IMR-90 (cell line): ENCODE data around the gene UGT1A3. TPM values are rescaled to one million over a fixed set of nuclear protein-coding genes. Genes with fewer than 3 reads are reported as not detected.

Experiments
- ATAC-seq: fragments of 200-7000 bp; cut with Tn5 transposase; 2 replicates; pipeline ENCODE4 v1.9.1; 2020; ENCODE audit warnings: low read depth, mild to moderate bottlenecking, moderate library complexity
- BruUV-seq: library from RNA; stranded (reverse); fragments of 400-500 nt; replicated peaks from 2 replicates; lab custom pipeline; 2021; lab: Mats Ljungman, UMichigan
- CTCF ChIA-PET: fragments of 300-600 bp; formaldehyde crosslinking; extraction: SDS; loops from one replicate; lab custom pipeline; 2021; ENCODE audit warnings: antibody characterized with exemption; lab: Yijun Ruan, JAX
- POLR2A ChIA-PET: fragments of 300-600 bp; sonication (Branson Sonifier 250); formaldehyde crosslinking; loops from one replicate; lab custom pipeline; 2022; ENCODE audit warnings: antibody characterized with exemption; ENCODE audit not compliant: unreplicated experiment; lab: Charles Lee
- DNase-seq: peaks from one replicate; pipeline ENCODE4 v3.0.0; 2013
- H2AFZ ChIP-seq: replicated peaks from 2 replicates; pipeline ENCODE3; 2013; ENCODE audit warnings: low read length, mild to moderate bottlenecking; ENCODE audit not compliant: poor library complexity
- H2AK5ac ChIP-seq: 2 replicates; pipeline ENCODE4 v1.6.1; 2013; ENCODE audit warnings: low read depth, low read length, inconsistent platforms
- H2AK9ac ChIP-seq: replicated peaks from 2 replicates; pipeline ENCODE3; 2013; ENCODE audit warnings: mild to moderate bottlenecking, low read depth, low read length, moderate library complexity; ENCODE audit not compliant: poor library complexity
- H2BK120ac ChIP-seq: 2 replicates; pipeline ENCODE4 v1.6.1; 2013; ENCODE audit warnings: low read depth, low read length, inconsistent platforms
- H2BK15ac ChIP-seq: 3 replicates; pipeline ENCODE4 v1.6.1; 2013; ENCODE audit warnings: low read depth, low read length, inconsistent platforms
- H2BK20ac ChIP-seq: 2 replicates; pipeline ENCODE4 v1.6.1; 2013; ENCODE audit warnings: low read depth, mild to moderate bottlenecking, inconsistent platforms, low read length, moderate library complexity
- H2BK5ac ChIP-seq: 2 replicates; pipeline ENCODE4 v1.6.1; 2013; ENCODE audit warnings: mild to moderate bottlenecking, low read depth, low read length, inconsistent platforms; ENCODE audit not compliant: poor library complexity, severe bottlenecking
- H3K14ac ChIP-seq: replicated peaks from 2 replicates; pipeline ENCODE4 v1.6.1; 2013; ENCODE audit warnings: low read depth, low read length, inconsistent platforms
- H3K18ac ChIP-seq: 2 replicates; pipeline ENCODE4 v1.6.1; 2013; ENCODE audit warnings: low read depth, low read length, control low read depth
- H3K23ac ChIP-seq: 2 replicates; pipeline ENCODE4 v1.6.1; 2013; ENCODE audit warnings: low read depth, low read length, inconsistent platforms
- H3K27ac ChIP-seq: 2 replicates; pipeline ENCODE4 v1.5.1; 2013; ENCODE audit warnings: mild to moderate bottlenecking, control low read depth, low read length; ENCODE audit not compliant: insufficient read depth
- H3K27me3 ChIP-seq: 2 replicates; pipeline ENCODE4 v1.6.1; 2013; ENCODE audit warnings: low read length; ENCODE audit not compliant: control insufficient read depth, insufficient read depth
- H3K36me3 ChIP-seq: 2 replicates; pipeline ENCODE4 v1.6.1; 2013; ENCODE audit warnings: low read length, mixed read lengths; ENCODE audit not compliant: control insufficient read depth, insufficient read depth
- H3K4ac ChIP-seq: 2 replicates; pipeline ENCODE4 v1.6.1; 2013; ENCODE audit warnings: low read depth, low read length, inconsistent platforms
- H3K4me1 ChIP-seq: 2 replicates; pipeline ENCODE4 v1.6.1; 2013; ENCODE audit warnings: low read length, mixed read lengths; ENCODE audit not compliant: control insufficient read depth, insufficient read depth
- H3K4me2 ChIP-seq: 2 replicates; pipeline ENCODE4 v1.6.1; 2013; ENCODE audit warnings: low read depth, mild to moderate bottlenecking, control low read depth, low read length, moderate library complexity
- H3K4me3 ChIP-seq: 2 replicates; pipeline ENCODE4 v1.5.1; 2013; ENCODE audit warnings: low read depth, mild to moderate bottlenecking, control low read depth, low read length, moderate library complexity; ENCODE audit not compliant: insufficient read depth
- H3K56ac ChIP-seq: 2 replicates; pipeline ENCODE4 v1.6.1; 2013; ENCODE audit warnings: low read length, inconsistent platforms; ENCODE audit not compliant: insufficient read depth; ENCODE audit errors: extremely low read depth
- H3K79me1 ChIP-seq, 2 experiments: 2 replicates each; pipeline ENCODE4 v1.6.1; 2013; ENCODE audit warnings: low read length in 2 of 2, inconsistent platforms in 1 of 2, low read depth in 1 of 2
- H3K9ac ChIP-seq: 2 replicates; pipeline ENCODE4 v1.6.1; 2013; ENCODE audit warnings: low read depth, low read length, control low read depth
- H3K9me1 ChIP-seq: 2 replicates; pipeline ENCODE4 v1.6.1; 2013; ENCODE audit warnings: low read length, inconsistent platforms; ENCODE audit not compliant: insufficient read depth
- H3K9me3 ChIP-seq: 2 replicates; pipeline ENCODE4 v1.6.1; 2013; ENCODE audit warnings: low read length; ENCODE audit not compliant: control insufficient read depth, insufficient read depth
- H4K20me1 ChIP-seq: 2 replicates; pipeline ENCODE4 v1.6.1; 2013; ENCODE audit warnings: low read length, inconsistent platforms; ENCODE audit not compliant: insufficient read depth
- H4K5ac ChIP-seq: 2 replicates; pipeline ENCODE4 v1.6.1; 2013; ENCODE audit warnings: mild to moderate bottlenecking, low read depth, low read length, control low read depth
- H4K8ac ChIP-seq, 2 experiments: 2 replicates each; pipeline ENCODE4 v1.6.1; 2013; ENCODE audit warnings: low read depth in 2 of 2, low read length in 2 of 2, control low read depth in 1 of 2, inconsistent platforms in 1 of 2
- H4K91ac ChIP-seq: 2 replicates; pipeline ENCODE4 v1.6.1; 2013; ENCODE audit warnings: low read depth, low read length, inconsistent platforms; ENCODE audit not compliant: insufficient read depth
- BHLHE40 ChIP-seq: fragments of 150-350 bp; IDR thresholded peaks from 2 replicates; pipeline ENCODE4 v1.6.1; 2016; ENCODE audit warnings: mild to moderate bottlenecking, low read depth, low read length
- CEBPB ChIP-seq: IDR thresholded peaks from 2 replicates; pipeline ENCODE4 v1.6.1; 2012; ENCODE audit warnings: low read depth, low read length, improper control_type of control experiment
- CHD1 ChIP-seq: IDR thresholded peaks from 2 replicates; pipeline ENCODE4 v1.6.1; 2012; ENCODE audit warnings: low read depth, low read length, improper control_type of control experiment
- CTCF ChIP-seq: conservative IDR thresholded peaks from 2 replicates; pipeline ENCODE4 v1.5.1; 2012; ENCODE audit warnings: mild to moderate bottlenecking, low read depth, low read length, improper control_type of control experiment
- ELK1 ChIP-seq: fragments of 150-350 bp; IDR thresholded peaks from 2 replicates; pipeline ENCODE4 v1.6.1; 2016; ENCODE audit warnings: low read depth, mild to moderate bottlenecking, low read length, moderate library complexity, borderline replicate concordance
- FOS ChIP-seq: fragments of 150-350 bp; IDR thresholded peaks from 2 replicates; pipeline ENCODE4 v1.6.1; 2016; ENCODE audit warnings: low read depth, low read length
- MAFK ChIP-seq: IDR thresholded peaks from 2 replicates; pipeline ENCODE4 v1.6.1; 2012; ENCODE audit warnings: low read depth, low read length, improper control_type of control experiment
- MAZ ChIP-seq: IDR thresholded peaks from 2 replicates; pipeline ENCODE4 v1.6.1; 2012; ENCODE audit warnings: low read depth, mild to moderate bottlenecking, low read length, improper control_type of control experiment, moderate library complexity, borderline replicate concordance
- MXI1 ChIP-seq: IDR thresholded peaks from 2 replicates; pipeline ENCODE4 v1.6.1; 2012; ENCODE audit warnings: low read depth, mild to moderate bottlenecking, low read length, moderate library complexity, borderline replicate concordance
- NFE2L2 ChIP-seq: fragments of 150-350 bp; IDR thresholded peaks from 2 replicates; pipeline ENCODE4 v1.6.1; 2016; ENCODE audit warnings: low read depth, mild to moderate bottlenecking, low read length
- POLR2A ChIP-seq: IDR thresholded peaks from 2 replicates; pipeline ENCODE4 v1.6.1; 2012; ENCODE audit warnings: mild to moderate bottlenecking, low read depth, low read length
- RAD21 ChIP-seq: IDR thresholded peaks from 2 replicates; pipeline ENCODE4 v1.6.1; 2012; ENCODE audit warnings: low read length, improper control_type of control experiment
- RFX5 ChIP-seq: IDR thresholded peaks from 2 replicates; pipeline ENCODE4 v1.8.0; 2012; ENCODE audit warnings: low read depth, mild to moderate bottlenecking, low read length, moderate library complexity
- SMC3 ChIP-seq: fragments of 150-350 bp; IDR thresholded peaks from 2 replicates; pipeline ENCODE4 v1.6.1; 2016; ENCODE audit warnings: low read depth, mild to moderate bottlenecking, antibody characterized with exemption, low read length, moderate library complexity
- WGBS, 2 experiments: methylation state at CpG; one replicate each; pipeline versions ENCODE4 v1.1.5 to v1.1.7; 2013; ENCODE audit warnings: missing lambda C conversion rate in 2 of 2; ENCODE audit not compliant: insufficient read length in 1 of 2; ENCODE audit errors: extremely low coverage in 2 of 2; 5-methylcytosine and 5-hydroxymethylcytosine counted together
- dilution Hi-C: fragments of 300-500 bp; cut with HindIII; formaldehyde crosslinking; loops from one replicate; pipeline ENCODE4 v1.14.3; 2018; ENCODE audit warnings: low sequenced_read_pairs; ENCODE audit not compliant: unreplicated experiment
- in situ Hi-C: fragments of 300-500 bp; cut with MboI; formaldehyde crosslinking; loops from 3 replicates; pipeline ENCODE4 v1.14.3; 2019; ENCODE audit warnings: low sequenced_read_pairs, inconsistent platforms, mixed read lengths
- intact Hi-C: fragments of 100-400 bp; cut with micrococcal nuclease; formaldehyde crosslinking; loops from 2 replicates; pipeline ENCODE4 v1.10.0; 2022
- polyA plus RNA-seq, 3 experiments: library from polyadenylated mRNA; depleted of rRNA; stranded (reverse); fragments of >200 nt; gene quantifications; 2 replicates each; pipeline ENCODE4 v1.2.3, GENCODE V29; 2012; ENCODE audit warnings: low replicate concordance in 1 of 3
- total RNA-seq: library from RNA; depleted of rRNA; stranded (reverse); fragments of >200 nt; gene quantifications from 2 replicates; pipeline ENCODE4 v1.2.3, GENCODE V29; 2012
- TF ChIP-seq, protein P1 (sequence below): fragments of 150-350 bp; IDR thresholded peaks from 2 replicates; pipeline ENCODE4 v1.6.1; 2017; ENCODE audit warnings: mild to moderate bottlenecking, antibody characterized with exemption, low read length, low read depth

UGT1A3 gene
- total and polyA plus RNA-seq, 2 of the 4 experiments (the other 2 are of a cell fraction): not detected

DNA sequence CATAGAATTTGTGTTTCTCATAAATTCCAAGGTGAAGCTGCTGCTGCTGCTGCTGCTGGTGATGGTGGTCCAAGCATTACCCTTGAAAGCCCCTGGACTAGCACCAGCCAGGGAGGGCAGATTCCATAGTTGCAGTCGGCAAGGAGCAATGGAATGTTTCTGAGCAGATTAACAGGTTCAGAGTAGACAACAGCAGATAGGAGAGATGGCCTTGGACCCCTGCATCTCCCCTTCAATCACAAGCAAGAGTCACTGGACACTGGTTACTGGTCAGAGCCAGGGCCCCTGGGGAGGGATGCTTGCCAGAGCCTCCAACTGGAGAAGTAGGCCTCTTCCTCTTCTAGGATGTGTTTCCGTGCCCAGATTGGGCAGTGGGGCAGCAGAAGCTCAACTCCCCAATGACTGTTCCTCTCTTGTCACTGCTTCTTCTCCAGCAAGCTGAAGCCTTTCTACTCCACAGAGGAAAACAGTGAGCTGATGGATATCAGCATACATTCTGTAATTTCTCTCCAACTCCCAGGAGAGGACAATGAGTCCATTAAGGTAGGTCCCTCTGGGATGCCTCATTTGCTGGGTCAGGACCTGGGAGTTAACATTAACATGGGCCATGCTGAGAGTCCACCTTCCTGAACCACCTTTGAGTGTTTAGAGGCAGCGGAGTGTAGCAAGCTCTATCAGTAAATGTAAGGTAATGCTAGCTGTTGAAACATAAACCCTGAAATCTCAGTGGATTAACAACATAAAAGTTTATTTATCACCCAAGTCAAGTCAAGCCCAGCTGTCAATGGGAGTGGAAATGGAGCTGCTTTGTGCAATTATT, 84.6 kb downstream of the UGT1A3 start:
- Histone ChIP-seq H2BK5ac (no peak overlapping the region), H2BK15ac (no peak overlapping the region), H2AFZ (no peak overlapping the region), H3K4me1 (no peaks in the 10 kb centered on the region), H3K4me3 (no peak overlapping the region), H4K20me1 (no peaks in the 10 kb centered on the region), H2BK20ac (no peak overlapping the region), H3K9me1 (no peaks in the 10 kb centered on the region), H2BK120ac (no peak overlapping the region), H3K79me1 (no peaks in the 10 kb centered on the region), H4K91ac (no peak overlapping the region), H3K36me3 (no peaks in the 10 kb centered on the region), H3K56ac (no peak overlapping the region), H3K9ac (no peak overlapping the region), H3K4ac (no peak overlapping the region), H2AK5ac (no peak overlapping the region), H3K9me3 (no peaks in the 10 kb centered on the region), H3K27me3 (peaks cover 15% of the 10 kb centered on the region), H3K18ac (no peak overlapping the region), H2AK9ac (peak overlapping the region; percentile 49), H3K14ac (no peak overlapping the region), H4K5ac (no peak overlapping the region), H3K4me2 (no peak overlapping the region), H3K27ac (no peak overlapping the region), H3K23ac (no peak overlapping the region), H4K8ac (no peak overlapping the region)
- in situ Hi-C loops (no loop called here), dilution Hi-C loops (no loop called here), intact Hi-C loops (no loop called here)
- WGBS, 2 experiments: no CpG with 5 or more reads among the region's 3 CpGs
- CTCF ChIA-PET: no interaction called here
- POLR2A ChIA-PET: no interaction called here
- TF ChIP-seq SMC3: no peak
- TF ChIP-seq FOS: no peak
- TF ChIP-seq RFX5: no peak
- TF ChIP-seq MXI1: no peak
- TF ChIP-seq CEBPB: no peak
- no peak for TF ChIP-seq ELK1
- TF ChIP-seq MAFK: no peak
- TF ChIP-seq CHD1: no peak
- no peak for TF ChIP-seq MAZ
- TF ChIP-seq POLR2A: no peak
- no peak for TF ChIP-seq RAD21
- no peak for TF ChIP-seq NFE2L2
- TF ChIP-seq, protein P1, sequence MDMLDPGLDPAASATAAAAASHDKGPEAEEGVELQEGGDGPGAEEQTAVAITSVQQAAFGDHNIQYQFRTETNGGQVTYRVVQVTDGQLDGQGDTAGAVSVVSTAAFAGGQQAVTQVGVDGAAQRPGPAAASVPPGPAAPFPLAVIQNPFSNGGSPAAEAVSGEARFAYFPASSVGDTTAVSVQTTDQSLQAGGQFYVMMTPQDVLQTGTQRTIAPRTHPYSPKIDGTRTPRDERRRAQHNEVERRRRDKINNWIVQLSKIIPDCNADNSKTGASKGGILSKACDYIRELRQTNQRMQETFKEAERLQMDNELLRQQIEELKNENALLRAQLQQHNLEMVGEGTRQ: no peak
- no peak for TF ChIP-seq CTCF
- no peak for TF ChIP-seq BHLHE40
- DNase-seq: no peak
- no peak for ATAC-seq
- no TSS peak for BruUV-seq
